ENCODE measurements around the gene CYSRT1.

DNA sequence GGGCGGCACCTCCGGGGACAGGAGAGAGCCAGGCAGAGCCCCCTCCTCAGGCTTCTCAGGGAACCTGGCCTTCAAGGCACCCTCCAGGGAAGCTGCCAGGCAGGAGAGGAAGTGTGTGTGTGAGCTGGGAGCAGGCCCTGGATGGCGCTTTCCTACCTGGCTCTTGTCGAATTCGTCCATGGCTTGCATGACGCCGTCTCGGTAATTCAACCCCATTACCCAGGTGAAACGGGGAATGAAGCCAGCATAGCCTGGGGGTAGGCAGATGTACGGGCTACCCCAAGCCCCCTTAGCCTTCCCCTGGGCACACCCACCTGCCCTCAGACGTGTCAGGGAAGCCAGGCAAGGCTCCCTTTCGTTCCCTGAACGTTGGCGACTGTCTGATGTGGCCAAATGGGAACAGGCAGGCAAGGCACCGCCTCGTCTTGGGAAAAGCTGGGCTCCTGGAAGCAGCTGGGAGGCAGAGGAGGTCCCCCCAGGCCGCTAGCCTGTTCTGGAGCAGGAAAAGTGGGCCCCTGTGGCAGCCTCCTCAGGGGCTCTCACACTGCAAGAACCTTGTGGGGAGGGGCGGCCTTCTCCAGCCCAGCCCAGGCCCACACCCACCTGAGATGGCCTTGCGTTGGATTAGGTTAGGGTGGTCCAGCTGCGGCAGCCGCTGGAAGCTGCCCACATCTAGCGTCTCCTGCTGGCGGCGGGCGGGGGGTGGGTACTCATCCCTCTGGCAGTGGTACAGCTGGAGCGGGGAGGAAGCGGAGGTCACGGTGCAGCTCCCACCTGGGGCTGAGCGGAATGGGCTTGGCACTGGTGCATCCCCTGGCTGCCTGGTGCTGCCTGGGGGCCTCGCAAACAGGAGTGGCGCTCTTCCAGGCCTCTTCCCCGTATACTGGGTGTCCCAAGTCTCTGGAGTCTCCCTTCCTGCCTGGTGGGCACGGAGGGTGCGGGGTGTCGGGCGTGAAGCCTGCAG, 19.8 kb downstream of the CYSRT1 start:
- no peak for TF ChIP-seq CTCF (conservative IDR thresholded peaks at IDR 0.05; ENCODE audit: low read depth, low read length)
- no peak for TF ChIP-seq EZH2 (IDR thresholded peaks at IDR 0.05; ENCODE audit: low read length, unreplicated experiment)
